ENCODE results near the gene SCN7A. TPM values are rescaled to one million over a fixed set of nuclear protein-coding genes. Genes with fewer than 3 reads are reported as not detected.
A peak's percentile ranks its signal among the peaks of the same experiment; 100 is the strongest.
"Not testable (repeated sequence)": the region's sequence is repeated elsewhere in the genome, so short reads cannot be mapped to it uniquely, and the experiment has no call there.

The SCN7A gene
- total RNA-seq, 1 donor from 2014 or later, result 97.1 TPM

GRCh38 chr2:166468124-166469024, 25.7 kb downstream of the SCN7A start:
- ATAC-seq, result no peak
- H3K27ac ChIP-seq, result peak overlapping the region; percentile 33

GRCh38 chr2:166464187-166464586, 29.9 kb downstream of the SCN7A start:
- ATAC-seq (no peak), DNase-seq (no peak)
- Histone ChIP-seq H3K27me3 (no peaks in the 10 kb centered on the region), H3K27ac (no peak overlapping the region), H3K9me3 (no peaks in the 10 kb centered on the region), H3K4me1 (no peaks in the 10 kb centered on the region), H3K36me3 (peaks cover 6% of the 10 kb centered on the region), H3K4me3 (no peak overlapping the region)
- intact Hi-C loops (cut with DNase I), result no loop called here
- no peak for TF ChIP-seq CTCF (IDR thresholded peaks at IDR 0.05)

More at GRCh38 chr2:166468124-166469024, 25.7 kb downstream of the SCN7A start:
- no peak for DNase-seq
- Histone ChIP-seq H3K9me3 (no peaks in the 10 kb centered on the region), H3K27me3 (no peaks in the 10 kb centered on the region), H3K4me3 (no peak overlapping the region), H3K4me1 (no peaks in the 10 kb centered on the region), H3K36me3 (peaks cover 6% of the 10 kb centered on the region)
- intact Hi-C loops (cut with DNase I), result no loop called here
- TF ChIP-seq CTCF (IDR thresholded peaks at IDR 0.05), result no peak

- H3K4me1 ChIP-seq, result no peaks in the 10 kb centered on the region
- no peaks in the 10 kb centered on the region for H3K27me3 ChIP-seq
- H3K36me3 ChIP-seq, result peaks cover 6% of the 10 kb centered on the region
- intact Hi-C loops (cut with DNase I), result no loop called here
- no peak for ATAC-seq
- no peaks in the 10 kb centered on the region for H3K9me3 ChIP-seq
- TF ChIP-seq CTCF (IDR thresholded peaks at IDR 0.05), result no peak
- DNase-seq, result no peak
- H3K4me3 ChIP-seq, result no peak overlapping the region
- no peak overlapping the region for H3K27ac ChIP-seq
Measured at GRCh38 chr2:166463640-166464039, 30.4 kb downstream of the SCN7A start.

- no peak for TF ChIP-seq CTCF (IDR thresholded peaks at IDR 0.05)
- H3K27ac ChIP-seq, result no peak overlapping the region
- DNase-seq (no peak), ATAC-seq (no peak)
- no peaks in the 10 kb centered on the region for H3K4me1 ChIP-seq
- no peaks in the 10 kb centered on the region for H3K36me3 ChIP-seq
- H3K27me3 ChIP-seq, result no peaks in the 10 kb centered on the region
- H3K4me3 ChIP-seq, result no peak overlapping the region
- intact Hi-C loops (cut with DNase I), result no loop called here
- H3K9me3 ChIP-seq, result no peaks in the 10 kb centered on the region
Measured at GRCh38 chr2:166458674-166459073, 35.4 kb downstream of the SCN7A start.

GRCh38 chr2:166455823-166456222, 38.2 kb downstream of the SCN7A start:
- intact Hi-C loops (cut with DNase I); DNase-seq; H3K27me3 ChIP-seq; H3K36me3 ChIP-seq; H3K27ac ChIP-seq; H3K4me1 ChIP-seq; H3K9me3 ChIP-seq; ATAC-seq; H3K4me3 ChIP-seq: not testable (repeated sequence)

- no peaks in the 10 kb centered on the region for H3K9me3 ChIP-seq
- peak; percentile 40 for ATAC-seq
- TF ChIP-seq CTCF (IDR thresholded peaks at IDR 0.05), result no peak
- no peaks in the 10 kb centered on the region for H3K36me3 ChIP-seq
- H3K4me1 ChIP-seq, result no peaks in the 10 kb centered on the region
- H3K4me3 ChIP-seq, result no peak overlapping the region
- DNase-seq, result no peak
- no peak overlapping the region for H3K27ac ChIP-seq
- intact Hi-C loops (cut with DNase I), result no loop called here
- H3K27me3 ChIP-seq, result no peaks in the 10 kb centered on the region
Measured at GRCh38 chr2:166454006-166454595, 39.9 kb downstream of the SCN7A start.

All from upper lobe of right lung (tissue), 1 donor.